Stimulated activated CD8-positive, alpha-beta memory T cell treated with anti-CD3 and anti-CD28 coated beads, Interleukin-12 subunit alpha, Interleukin-12 subunit beta, amount 100 ng/mL, for 24 hours (primary cell): Measurements from ENCODE around the gene PCID2.
"Not testable (repeated sequence)": the region's sequence is repeated elsewhere in the genome, so short reads cannot be mapped to it uniquely, and the experiment has no call there.

Experiments used
- DNase-seq: peaks from one replicate; pipeline ENCODE4 v3.0.0-alpha.2; 2020; ENCODE audit errors: extremely low read depth

PCID2 gene

GRCh38 chr13:113208421-113209335 is at the start of gene PCID2:
TSS of gene PCID2 (minus strand) at chr13:113208669. CDS start at chr13:113208634, 35 bp downstream.
- DNase-seq, result peak; percentile 75

GRCh38 chr13:113257908-113258307 is 49.4 kb upstream of the PCID2 start:
- not testable (repeated sequence) for DNase-seq

GRCh38 chr13:113252516-113253095 is 44.1 kb upstream of the PCID2 start:
- DNase-seq, result no peak

- no peak for DNase-seq
These were observed 37.7 kb upstream of the PCID2 start for GRCh38 chr13:113245849-113246796.

- no peak for DNase-seq
These were observed 35.4 kb upstream of the PCID2 start for GRCh38 chr13:113243847-113244246.

- not testable (repeated sequence) for DNase-seq
These were observed 33.2 kb upstream of the PCID2 start for GRCh38 chr13:113241623-113242022.

GRCh38 chr13:113239986-113240385 is 31.5 kb upstream of the PCID2 start:
- DNase-seq, result no peak

- no peak for DNase-seq
These were observed 30.9 kb upstream of the PCID2 start for GRCh38 chr13:113239357-113239756.

GRCh38 chr13:113238536-113238935 is 30.1 kb upstream of the PCID2 start:
- no peak for DNase-seq

- no peak for DNase-seq
These were observed 24.6 kb upstream of the PCID2 start for GRCh38 chr13:113233101-113233500.

GRCh38 chr13:113232208-113233003 is 23.9 kb upstream of the PCID2 start:
- DNase-seq, result no peak

- DNase-seq, result no peak
These were observed 23.1 kb upstream of the PCID2 start for GRCh38 chr13:113231306-113232207.

GRCh38 chr13:113229791-113230190 is 21.3 kb upstream of the PCID2 start:
- DNase-seq, result no peak

GRCh38 chr13:113229161-113229560 is 20.7 kb upstream of the PCID2 start:
- DNase-seq, result no peak

- no peak for DNase-seq
These were observed 18.5 kb upstream of the PCID2 start for GRCh38 chr13:113226873-113227450.

- DNase-seq, result no peak
These were observed 17.0 kb upstream of the PCID2 start for GRCh38 chr13:113225515-113225914.

GRCh38 chr13:113224486-113224885 is 16.0 kb upstream of the PCID2 start:
- no peak for DNase-seq

GRCh38 chr13:113223070-113223469 is 14.6 kb upstream of the PCID2 start:
- no peak for DNase-seq

- DNase-seq, result no peak
These were observed 12.4 kb upstream of the PCID2 start for GRCh38 chr13:113220877-113221276.

- no peak for DNase-seq
These were observed 11.7 kb upstream of the PCID2 start for GRCh38 chr13:113220141-113220598.
